Osteocyte (in vitro differentiated cells): ENCODE measurements around the gene CHEK2. TPM values are rescaled to one million over a fixed set of nuclear protein-coding genes. Genes with fewer than 3 reads are reported as not detected.
"Not testable (repeated sequence)": the region's sequence is repeated elsewhere in the genome, so short reads cannot be mapped to it uniquely, and the experiment has no call there.

ENCODE experiments used
- DNase-seq: peaks from one replicate; pipeline ENCODE4 v3.0.0; 2021; ENCODE audit warnings: mixed read lengths; ENCODE audit not compliant: unreplicated experiment; ENCODE audit errors: extremely low spot score
- H3K27ac Mint-ChIP-seq: one replicate; pipeline ENCODE4 v1.8.0; 2021; ENCODE audit warnings: mild to moderate bottlenecking, mixed read lengths; ENCODE audit not compliant: unreplicated experiment
- H3K27me3 Mint-ChIP-seq: one replicate; pipeline ENCODE4 v1.8.0; 2021; ENCODE audit warnings: mixed read lengths; ENCODE audit not compliant: unreplicated experiment
- H3K36me3 Mint-ChIP-seq: one replicate; pipeline ENCODE4 v1.8.0; 2021; ENCODE audit warnings: mixed read lengths; ENCODE audit not compliant: unreplicated experiment
- H3K4me1 Mint-ChIP-seq: one replicate; pipeline ENCODE4 v1.8.0; 2021; ENCODE audit warnings: mixed read lengths; ENCODE audit not compliant: unreplicated experiment
- H3K4me3 Mint-ChIP-seq: one replicate; pipeline ENCODE4 v1.8.0; 2021; ENCODE audit warnings: mild to moderate bottlenecking, moderate library complexity, mixed read lengths; ENCODE audit not compliant: unreplicated experiment
- H3K9me3 Mint-ChIP-seq: one replicate; pipeline ENCODE4 v1.8.0; 2021; ENCODE audit warnings: mixed read lengths; ENCODE audit not compliant: unreplicated experiment
- total RNA-seq: library from RNA; stranded (reverse); gene quantifications from 2 replicates; pipeline ENCODE4 v1.2.1, GENCODE V29; 2021
- TF ChIP-seq, protein P1 (sequence below): fragments of 200-600 bp; sonication (generic); IDR thresholded peaks from 2 replicates; pipeline ENCODE4 v1.5.0; 2021; ENCODE audit warnings: antibody characterized with exemption, mild to moderate bottlenecking, moderate library complexity

CHEK2 gene
- total RNA-seq, 1 donor from 2014 or later, result 9.9 TPM

DNA sequence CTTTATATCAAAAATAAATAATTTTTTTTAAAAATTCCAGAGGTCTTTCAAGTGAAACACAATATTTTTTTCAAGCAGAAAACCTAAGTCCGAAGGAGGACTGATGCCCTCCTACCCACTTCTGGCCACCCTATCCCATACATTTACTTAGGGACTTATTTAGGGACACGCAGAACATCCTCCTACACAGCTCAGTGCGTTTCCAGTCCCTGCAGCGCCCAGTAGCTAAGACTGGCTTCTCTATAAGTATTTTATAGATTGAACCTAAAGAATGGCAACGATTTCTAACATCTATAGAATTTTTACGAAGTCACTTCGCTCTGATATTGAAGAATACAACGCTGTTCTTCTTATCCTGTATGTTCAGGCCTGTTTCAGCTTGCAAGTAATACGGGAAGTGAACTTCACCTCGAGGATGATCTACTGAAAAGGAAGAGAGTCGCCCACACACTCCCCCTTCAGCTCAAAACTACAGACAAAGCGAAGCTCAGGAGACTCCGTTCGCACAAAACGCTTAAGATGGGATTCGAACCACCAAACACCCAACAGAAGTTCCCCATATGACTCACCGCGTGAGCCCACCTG is 328 bp downstream of the CHEK2 start:
- Mint-ChIP-seq H3K27me3 (no peaks in the 10 kb centered on the region), H3K36me3 (peaks cover 15% of the 10 kb centered on the region), H3K9me3 (no peaks in the 10 kb centered on the region), H3K4me3 (peak overlapping the region; percentile 90), H3K27ac (peak overlapping the region; percentile 76), H3K4me1 (peaks cover 20% of the 10 kb centered on the region)
- TF ChIP-seq, protein P1, sequence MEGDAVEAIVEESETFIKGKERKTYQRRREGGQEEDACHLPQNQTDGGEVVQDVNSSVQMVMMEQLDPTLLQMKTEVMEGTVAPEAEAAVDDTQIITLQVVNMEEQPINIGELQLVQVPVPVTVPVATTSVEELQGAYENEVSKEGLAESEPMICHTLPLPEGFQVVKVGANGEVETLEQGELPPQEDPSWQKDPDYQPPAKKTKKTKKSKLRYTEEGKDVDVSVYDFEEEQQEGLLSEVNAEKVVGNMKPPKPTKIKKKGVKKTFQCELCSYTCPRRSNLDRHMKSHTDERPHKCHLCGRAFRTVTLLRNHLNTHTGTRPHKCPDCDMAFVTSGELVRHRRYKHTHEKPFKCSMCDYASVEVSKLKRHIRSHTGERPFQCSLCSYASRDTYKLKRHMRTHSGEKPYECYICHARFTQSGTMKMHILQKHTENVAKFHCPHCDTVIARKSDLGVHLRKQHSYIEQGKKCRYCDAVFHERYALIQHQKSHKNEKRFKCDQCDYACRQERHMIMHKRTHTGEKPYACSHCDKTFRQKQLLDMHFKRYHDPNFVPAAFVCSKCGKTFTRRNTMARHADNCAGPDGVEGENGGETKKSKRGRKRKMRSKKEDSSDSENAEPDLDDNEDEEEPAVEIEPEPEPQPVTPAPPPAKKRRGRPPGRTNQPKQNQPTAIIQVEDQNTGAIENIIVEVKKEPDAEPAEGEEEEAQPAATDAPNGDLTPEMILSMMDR, result no peak
- no peak for DNase-seq

DNA sequence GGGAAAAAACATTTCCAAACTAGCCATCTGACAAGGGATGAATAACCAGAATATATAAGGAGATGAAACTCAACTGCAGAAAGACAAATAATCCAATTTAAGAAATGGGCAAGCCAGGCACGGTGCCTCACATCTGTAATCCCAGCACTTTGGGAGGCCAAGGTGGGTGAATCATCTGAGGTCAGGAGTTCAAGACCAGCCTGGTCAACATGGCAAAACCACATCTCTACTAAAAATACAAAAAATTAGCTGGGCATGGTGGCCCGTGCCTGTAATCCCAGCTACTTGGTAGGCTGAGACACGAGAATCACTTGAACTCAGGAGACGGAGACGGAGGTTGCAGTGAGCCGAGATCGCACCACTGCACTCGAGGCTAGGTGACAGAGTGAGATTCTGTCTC is 2.7 kb downstream of the CHEK2 start:
- H3K4me3 Mint-ChIP-seq, H3K27ac Mint-ChIP-seq: not testable (repeated sequence)

DNA sequence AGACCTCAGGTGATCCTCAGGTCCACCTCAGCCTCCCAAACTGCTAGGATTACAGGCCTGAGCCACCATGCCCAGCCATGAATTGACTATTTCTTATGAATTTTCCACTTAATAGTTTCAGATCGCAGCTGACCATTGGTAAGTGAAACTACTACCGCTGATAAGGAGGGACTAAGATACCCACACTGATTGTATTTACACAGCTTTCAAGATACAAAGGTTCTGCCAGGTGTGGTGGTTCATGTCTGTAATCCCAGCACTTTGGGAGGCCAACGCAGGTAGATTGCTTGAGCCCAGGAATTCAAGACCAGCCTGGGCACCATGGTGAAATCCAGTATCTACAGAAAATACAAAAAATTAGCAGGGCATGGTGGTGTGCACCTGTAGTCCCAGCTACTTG is 3.9 kb downstream of the CHEK2 start:
- TF ChIP-seq, protein P1, result no peak
- no peaks in the 10 kb centered on the region for H3K9me3 Mint-ChIP-seq

More for the DNA sequence above, 2.7 kb downstream of the CHEK2 start:
- not testable (repeated sequence) for H3K36me3 Mint-ChIP-seq, H3K27me3 Mint-ChIP-seq, H3K9me3 Mint-ChIP-seq, DNase-seq
- peaks cover 20% of the 10 kb centered on the region for H3K4me1 Mint-ChIP-seq

DNA sequence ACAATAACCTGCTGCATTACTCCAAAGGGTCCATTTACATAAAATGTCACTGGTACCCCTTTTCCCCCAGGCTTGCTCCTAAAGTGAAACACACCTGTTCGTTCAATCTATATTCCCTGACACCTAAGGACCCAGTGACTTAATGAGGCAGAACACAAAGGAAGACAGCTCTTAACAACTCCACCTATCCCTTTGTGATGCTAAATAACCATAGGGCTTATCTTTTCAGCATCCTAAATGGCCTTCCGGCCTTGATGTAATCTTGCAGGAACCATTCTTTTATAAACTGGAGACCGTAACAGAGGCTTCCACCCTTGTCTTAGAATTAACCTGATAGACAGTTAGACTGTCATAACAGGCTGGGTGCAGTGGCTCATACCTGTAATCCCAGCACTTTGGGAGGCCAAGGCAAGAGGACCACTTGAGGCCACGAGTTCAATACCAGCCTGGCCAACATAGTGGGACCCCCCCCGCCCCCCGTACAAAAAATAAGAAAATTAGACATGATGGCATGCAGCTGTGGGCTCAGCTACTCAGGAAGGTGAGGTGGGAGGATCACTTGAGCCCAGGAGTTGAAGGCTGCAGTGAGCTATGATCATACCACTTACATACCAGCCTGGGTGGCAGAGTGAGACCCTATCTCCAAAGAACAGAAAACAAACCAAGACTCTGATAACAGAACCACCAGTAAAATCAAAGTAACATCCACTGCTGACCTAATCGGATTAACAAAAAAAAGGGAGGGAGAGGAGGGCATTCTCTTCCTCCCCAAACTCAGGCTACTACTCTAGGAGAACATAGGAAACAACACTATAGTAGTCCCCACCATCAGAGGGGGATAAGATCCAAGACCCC is 5.1 kb downstream of the CHEK2 start:
- no peaks in the 10 kb centered on the region for H3K27me3 Mint-ChIP-seq
- H3K4me3 Mint-ChIP-seq, result no peak overlapping the region
- H3K4me1 Mint-ChIP-seq, result peaks cover 9% of the 10 kb centered on the region
- DNase-seq, result no peak
- no peaks in the 10 kb centered on the region for H3K36me3 Mint-ChIP-seq
- no peak overlapping the region for H3K27ac Mint-ChIP-seq
- no peaks in the 10 kb centered on the region for H3K9me3 Mint-ChIP-seq
- TF ChIP-seq, protein P1, result no peak

More for the DNA sequence above, 3.9 kb downstream of the CHEK2 start:
- H3K36me3 Mint-ChIP-seq, result no peaks in the 10 kb centered on the region
- no peaks in the 10 kb centered on the region for H3K27me3 Mint-ChIP-seq
- H3K27ac Mint-ChIP-seq, result no peak overlapping the region
- H3K4me1 Mint-ChIP-seq, result peaks cover 12% of the 10 kb centered on the region
- no peak overlapping the region for H3K4me3 Mint-ChIP-seq
- DNase-seq, result no peak

DNA sequence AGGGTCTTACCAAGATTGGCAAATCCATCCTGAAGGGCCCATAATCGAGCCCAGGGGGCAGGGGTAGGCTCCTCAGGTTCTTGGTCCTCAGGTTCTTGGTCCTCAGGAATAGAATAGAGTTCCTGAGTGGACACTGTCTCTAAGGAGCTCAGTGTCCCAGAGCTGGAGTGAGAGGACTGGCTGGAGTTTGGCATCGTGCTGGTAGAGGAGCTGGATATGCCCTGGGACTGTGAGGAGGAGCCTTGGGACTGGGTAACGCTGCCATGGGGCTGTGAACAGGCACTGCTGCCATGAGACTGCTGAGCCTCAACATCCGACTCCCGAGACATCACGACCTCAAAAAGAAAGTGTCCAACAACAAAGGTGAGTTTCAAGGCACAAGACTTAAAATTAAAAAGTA is 7.2 kb downstream of the CHEK2 start:
- DNase-seq, result no peak
- no peak overlapping the region for H3K27ac Mint-ChIP-seq
- no peaks in the 10 kb centered on the region for H3K27me3 Mint-ChIP-seq
- H3K9me3 Mint-ChIP-seq, result no peaks in the 10 kb centered on the region
- peaks cover 6% of the 10 kb centered on the region for H3K4me1 Mint-ChIP-seq
- no peaks in the 10 kb centered on the region for H3K36me3 Mint-ChIP-seq
- H3K4me3 Mint-ChIP-seq, result no peak overlapping the region
- TF ChIP-seq, protein P1, result no peak
